ENCODE data around the gene ABCD1. TPM values are rescaled to one million over a fixed set of nuclear protein-coding genes. Genes with fewer than 3 reads are reported as not detected.
A peak's percentile ranks its signal among the peaks of the same experiment; 100 is the strongest.

The ABCD1 gene
- total RNA-seq, 6 experiments from 2014 or later: 8.0 to 20.8 (median 10.9) TPM

- TF ChIP-seq, protein P1, sequence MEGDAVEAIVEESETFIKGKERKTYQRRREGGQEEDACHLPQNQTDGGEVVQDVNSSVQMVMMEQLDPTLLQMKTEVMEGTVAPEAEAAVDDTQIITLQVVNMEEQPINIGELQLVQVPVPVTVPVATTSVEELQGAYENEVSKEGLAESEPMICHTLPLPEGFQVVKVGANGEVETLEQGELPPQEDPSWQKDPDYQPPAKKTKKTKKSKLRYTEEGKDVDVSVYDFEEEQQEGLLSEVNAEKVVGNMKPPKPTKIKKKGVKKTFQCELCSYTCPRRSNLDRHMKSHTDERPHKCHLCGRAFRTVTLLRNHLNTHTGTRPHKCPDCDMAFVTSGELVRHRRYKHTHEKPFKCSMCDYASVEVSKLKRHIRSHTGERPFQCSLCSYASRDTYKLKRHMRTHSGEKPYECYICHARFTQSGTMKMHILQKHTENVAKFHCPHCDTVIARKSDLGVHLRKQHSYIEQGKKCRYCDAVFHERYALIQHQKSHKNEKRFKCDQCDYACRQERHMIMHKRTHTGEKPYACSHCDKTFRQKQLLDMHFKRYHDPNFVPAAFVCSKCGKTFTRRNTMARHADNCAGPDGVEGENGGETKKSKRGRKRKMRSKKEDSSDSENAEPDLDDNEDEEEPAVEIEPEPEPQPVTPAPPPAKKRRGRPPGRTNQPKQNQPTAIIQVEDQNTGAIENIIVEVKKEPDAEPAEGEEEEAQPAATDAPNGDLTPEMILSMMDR (IDR thresholded peaks at IDR 0.05): no peak
- no peak for TF ChIP-seq POLR2A (IDR thresholded peaks at IDR 0.05)
- H3K27me3 ChIP-seq: no peaks in the 10 kb centered on the region
- 62% methylated on average over 13 of the region's 24 CpGs for WGBS (ENCODE audit: insufficient coverage, low coverage, low lambda C conversion rate, missing lambda C conversion rate)
- H3K36me3 ChIP-seq: no peaks in the 10 kb centered on the region
- no peaks in the 10 kb centered on the region for H3K4me1 ChIP-seq
- H3K9me3 ChIP-seq: no peaks in the 10 kb centered on the region
- ATAC-seq: no peak
- intact Hi-C loops (cut with DNase I): no loop called here
- H3K27ac ChIP-seq: no peak overlapping the region
- DNase-seq: peak in 2 of 3 donors; percentile 17 to 43
- H3K4me3 ChIP-seq: no peak overlapping the region
Measured at GRCh38 chrX:153685751-153686696, 38.6 kb upstream of the ABCD1 start.

DNA sequence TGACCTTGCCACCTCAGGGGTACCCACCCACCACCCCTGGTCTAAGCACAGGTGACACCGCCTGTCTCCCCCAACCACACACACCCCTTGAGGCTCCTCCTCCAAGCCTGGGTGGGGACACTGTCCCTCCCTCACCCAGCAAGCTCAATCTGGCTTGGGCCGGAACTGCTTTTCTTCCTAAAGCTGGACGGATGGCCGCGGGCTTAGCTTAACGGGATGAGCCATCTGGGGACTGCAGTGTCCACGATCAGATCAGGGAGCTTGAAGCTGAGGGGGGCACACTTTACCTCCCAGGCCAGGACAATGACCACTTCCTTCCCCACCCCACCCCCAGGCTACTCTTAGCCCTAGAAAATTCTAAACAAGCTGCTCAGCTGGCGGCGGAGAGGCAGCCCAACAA is 37.9 kb upstream of the ABCD1 start:
- TF ChIP-seq, protein P1 (IDR thresholded peaks at IDR 0.05): no peak
- TF ChIP-seq POLR2A (IDR thresholded peaks at IDR 0.05): no peak
- no peak overlapping the region for H3K27ac ChIP-seq
- intact Hi-C loops (cut with DNase I): no loop called here
- ATAC-seq (no peak), DNase-seq (peak in 2 of 3 donors; percentile 18 to 41)
- no peak overlapping the region for H3K4me3 ChIP-seq
- no peaks in the 10 kb centered on the region for H3K9me3 ChIP-seq
- no peaks in the 10 kb centered on the region for H3K36me3 ChIP-seq
- H3K27me3 ChIP-seq: no peaks in the 10 kb centered on the region
- WGBS (ENCODE audit: insufficient coverage, low coverage, low lambda C conversion rate, missing lambda C conversion rate): 20% methylated on average over 1 of the region's 9 CpGs
- no peaks in the 10 kb centered on the region for H3K4me1 ChIP-seq

GRCh38 chrX:153687121-153688039 is 37.3 kb upstream of the ABCD1 start, which contains the start of gene SLC6A8:
Gene SLC6A8 (plus strand): TSS chrX:153687926. CDS start chrX:153688575, 649 bp downstream.
- Histone ChIP-seq H3K9me3 (no peaks in the 10 kb centered on the region), H3K36me3 (no peaks in the 10 kb centered on the region), H3K27ac (no peak within 1 kb of the TSS), H3K4me1 (no peaks in the 10 kb centered on the region), H3K4me3 (no peak within 1 kb of the TSS), H3K27me3 (no peaks in the 10 kb centered on the region)
- ATAC-seq (peak; percentile 63 to 80 (median 75)), DNase-seq (peak; percentile 64 to 78 (median 71))
- WGBS (ENCODE audit: insufficient coverage, low coverage, low lambda C conversion rate, missing lambda C conversion rate): 0% methylated on average over 5 of the region's 66 CpGs
- intact Hi-C loops (cut with DNase I): no loop called here
- TF ChIP-seq POLR2A (IDR thresholded peaks at IDR 0.05): peak; percentile 28
- TF ChIP-seq, protein P1 (IDR thresholded peaks at IDR 0.05): peak in 1 of 4 donors; percentile 15

- TF ChIP-seq POLR2A (IDR thresholded peaks at IDR 0.05): no peak
- TF ChIP-seq, protein P1 (IDR thresholded peaks at IDR 0.05): no peak
- no peak overlapping the region for H3K4me3 ChIP-seq
Measured at GRCh38 chrX:153688071-153688470, 36.6 kb upstream of the ABCD1 start.

More at GRCh38 chrX:153688071-153688470, 36.6 kb upstream of the ABCD1 start:
- no peak for DNase-seq
- no peaks in the 10 kb centered on the region for H3K27me3 ChIP-seq
- no peak overlapping the region for H3K27ac ChIP-seq
- ATAC-seq: no peak
- WGBS (ENCODE audit: insufficient coverage, low coverage, low lambda C conversion rate, missing lambda C conversion rate): no CpG with 5 or more reads among the region's 69 CpGs
- no peaks in the 10 kb centered on the region for H3K36me3 ChIP-seq
- no peaks in the 10 kb centered on the region for H3K4me1 ChIP-seq
- no peaks in the 10 kb centered on the region for H3K9me3 ChIP-seq
- intact Hi-C loops (cut with DNase I): no loop called here
